GM19455 (cell line): ENCODE measurements around the gene LSG1.
"Not testable (repeated sequence)": the region's sequence is repeated elsewhere in the genome, so short reads cannot be mapped to it uniquely, and the experiment has no call there.

Experiments
- ATAC-seq: cut with Tn5 transposase; IDR thresholded peaks from one replicate; pipeline ENCODE4 v1.9.1; 2021; ENCODE audit not compliant: unreplicated experiment

LSG1 gene

DNA sequence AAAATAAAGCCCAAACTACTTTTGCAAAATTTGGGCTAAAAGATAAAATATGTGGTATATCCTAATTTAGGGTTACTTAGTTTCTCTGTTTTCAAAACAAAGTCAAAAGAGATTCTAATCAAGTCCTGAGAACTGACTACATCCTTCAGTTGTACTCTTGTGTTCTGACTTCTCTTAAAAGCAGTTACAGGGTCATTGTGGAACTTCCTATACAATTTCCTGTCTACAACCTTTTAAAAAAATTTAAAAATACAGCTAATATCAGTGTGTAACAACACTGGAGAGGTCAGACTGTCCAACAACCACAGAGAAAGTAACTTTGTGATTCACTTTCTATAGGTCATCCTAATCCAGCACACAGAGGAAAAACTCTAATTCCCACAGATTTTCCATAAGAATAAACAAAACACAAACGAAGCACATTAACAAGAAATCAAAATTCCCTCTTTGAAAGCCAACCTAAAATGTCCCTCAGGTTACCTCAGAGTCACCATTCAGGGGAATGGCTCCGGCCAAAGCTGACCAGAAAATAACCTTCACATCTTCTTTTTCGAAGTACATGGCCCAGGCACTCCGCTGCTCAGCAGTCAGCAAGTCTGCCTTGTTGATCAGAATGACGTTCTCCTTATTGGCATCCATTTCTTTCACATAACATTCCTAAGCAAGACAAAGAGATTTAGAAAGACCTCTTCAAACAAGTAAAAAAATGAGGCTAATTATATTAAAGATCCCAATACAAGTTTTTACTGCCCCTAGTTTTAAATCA, 13.3 kb downstream of the LSG1 start:
- no peak for ATAC-seq

DNA sequence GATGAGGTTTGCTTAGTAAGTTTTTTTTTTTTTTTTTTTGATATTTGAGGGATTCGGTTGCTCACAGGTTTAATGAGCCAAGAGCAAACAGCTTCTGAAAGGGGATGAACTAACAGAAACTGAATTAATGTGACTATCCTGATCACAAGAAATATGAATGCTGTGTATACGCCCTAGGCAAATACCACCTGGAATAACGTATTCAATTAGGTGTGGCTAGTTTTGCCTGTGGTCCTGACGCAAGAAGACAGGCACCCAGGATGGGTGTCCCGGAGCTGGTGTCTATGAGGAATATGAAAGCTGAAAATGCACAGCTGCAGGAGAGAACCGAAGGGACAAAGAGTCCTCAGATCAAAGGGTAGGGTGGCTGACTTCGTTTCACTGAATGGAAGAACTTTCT, 14.6 kb downstream of the LSG1 start:
- no peak for ATAC-seq

DNA sequence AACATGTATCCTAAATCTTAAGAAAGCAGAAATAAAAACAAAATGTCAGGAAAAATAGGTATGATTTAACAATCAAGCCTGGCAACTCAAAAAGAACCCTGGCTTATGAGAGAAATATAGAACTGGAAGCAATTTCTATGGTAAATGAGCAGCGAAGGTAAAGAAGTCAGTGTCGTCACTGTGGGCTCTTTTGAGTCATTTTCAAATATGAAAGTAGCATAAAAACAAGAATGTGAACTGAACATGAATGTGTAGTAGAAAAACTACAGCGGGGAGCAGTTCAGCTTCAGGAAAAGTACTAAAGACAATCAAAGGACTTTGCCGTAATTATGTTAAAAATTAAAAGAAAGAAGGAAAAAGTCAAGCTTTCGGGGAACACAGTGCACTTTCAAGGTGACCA, 17.5 kb downstream of the LSG1 start:
- no peak for ATAC-seq

DNA sequence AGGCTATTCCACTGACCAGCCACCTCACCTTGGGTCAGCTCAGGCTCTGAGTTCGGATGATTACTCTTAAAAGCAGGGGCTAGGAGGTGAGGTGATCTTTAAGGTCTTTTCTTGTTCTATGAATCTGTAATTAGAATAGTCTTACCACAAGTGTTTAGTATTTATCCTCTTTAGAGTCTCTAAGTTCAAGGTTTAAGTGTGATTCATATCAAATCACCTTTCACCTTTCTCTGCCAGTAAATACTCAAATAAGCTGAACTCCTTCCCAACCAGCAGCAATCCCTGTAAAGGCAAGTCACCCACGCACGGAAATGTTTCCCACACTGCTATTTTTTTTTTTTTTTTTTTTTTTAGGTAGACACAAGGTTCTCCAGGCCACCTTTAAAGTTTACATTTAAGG, 24.2 kb downstream of the LSG1 start:
- no peak for ATAC-seq

DNA sequence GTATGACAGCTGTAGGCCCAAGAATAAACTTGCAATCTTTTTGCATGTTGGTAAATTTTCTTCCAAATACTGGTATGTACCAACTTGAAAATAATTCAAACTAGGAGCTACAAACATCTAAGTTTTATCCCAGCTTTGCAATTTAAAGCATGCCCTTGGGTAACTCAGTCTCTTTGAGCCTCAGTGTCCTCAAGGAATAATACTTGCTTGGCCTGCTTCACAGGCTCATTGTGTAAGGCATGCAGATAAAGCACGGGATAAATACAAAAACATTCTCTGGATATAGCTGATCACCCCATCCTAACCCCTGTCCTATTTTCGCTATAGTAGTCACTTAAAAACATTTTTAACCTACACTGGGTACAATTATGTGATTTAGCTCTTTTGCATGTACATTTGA, 29.2 kb downstream of the LSG1 start:
- ATAC-seq: no peak

DNA sequence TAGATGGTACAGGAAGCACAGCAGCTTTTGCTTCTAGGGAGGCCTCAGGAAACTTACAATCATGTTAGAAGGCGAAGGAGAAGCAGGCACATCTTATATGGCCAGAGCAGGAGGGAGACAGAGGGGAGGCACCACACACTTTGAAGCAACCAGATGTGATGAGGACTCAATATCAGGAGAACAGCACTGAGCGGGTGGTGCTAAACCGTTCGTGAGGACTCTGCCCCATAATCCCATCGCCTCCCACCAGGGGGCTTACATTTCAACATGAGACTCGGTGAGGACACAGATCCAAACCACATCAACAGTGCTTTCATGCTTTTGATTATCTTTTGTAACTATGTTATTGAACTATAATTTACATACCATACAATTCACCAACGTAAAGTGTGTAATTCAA, 31.2 kb downstream of the LSG1 start:
- no peak for ATAC-seq

DNA sequence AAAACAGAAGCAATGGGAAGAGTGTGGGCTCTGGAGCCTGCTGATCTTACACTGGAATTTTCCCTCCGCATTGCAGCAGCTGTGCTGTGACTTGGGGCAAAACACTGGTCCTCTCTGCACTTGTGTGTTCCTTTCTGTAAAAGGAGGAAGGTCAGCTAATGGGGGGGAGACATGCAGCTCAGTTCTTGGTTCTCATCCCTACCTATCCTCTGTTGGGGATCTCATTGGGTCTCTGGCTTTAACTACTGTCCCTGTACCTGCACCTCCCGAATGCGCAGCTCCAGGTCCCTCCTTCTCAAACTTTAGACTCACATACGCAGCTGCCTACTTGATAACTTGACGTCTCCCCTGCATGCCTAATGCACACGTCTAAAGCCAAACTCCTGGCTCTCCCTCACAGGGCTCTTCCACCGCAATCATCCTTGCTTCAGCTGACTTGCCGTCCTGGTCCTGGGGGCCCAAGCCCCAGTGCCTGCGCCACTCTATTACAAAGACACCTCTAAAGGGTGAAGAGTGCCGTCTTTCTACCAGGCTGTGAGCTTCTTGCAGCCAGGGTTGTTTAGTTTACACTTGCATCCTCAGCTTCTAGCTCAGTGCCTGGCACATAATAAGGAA, 32.9 kb downstream of the LSG1 start:
- no peak for ATAC-seq

DNA sequence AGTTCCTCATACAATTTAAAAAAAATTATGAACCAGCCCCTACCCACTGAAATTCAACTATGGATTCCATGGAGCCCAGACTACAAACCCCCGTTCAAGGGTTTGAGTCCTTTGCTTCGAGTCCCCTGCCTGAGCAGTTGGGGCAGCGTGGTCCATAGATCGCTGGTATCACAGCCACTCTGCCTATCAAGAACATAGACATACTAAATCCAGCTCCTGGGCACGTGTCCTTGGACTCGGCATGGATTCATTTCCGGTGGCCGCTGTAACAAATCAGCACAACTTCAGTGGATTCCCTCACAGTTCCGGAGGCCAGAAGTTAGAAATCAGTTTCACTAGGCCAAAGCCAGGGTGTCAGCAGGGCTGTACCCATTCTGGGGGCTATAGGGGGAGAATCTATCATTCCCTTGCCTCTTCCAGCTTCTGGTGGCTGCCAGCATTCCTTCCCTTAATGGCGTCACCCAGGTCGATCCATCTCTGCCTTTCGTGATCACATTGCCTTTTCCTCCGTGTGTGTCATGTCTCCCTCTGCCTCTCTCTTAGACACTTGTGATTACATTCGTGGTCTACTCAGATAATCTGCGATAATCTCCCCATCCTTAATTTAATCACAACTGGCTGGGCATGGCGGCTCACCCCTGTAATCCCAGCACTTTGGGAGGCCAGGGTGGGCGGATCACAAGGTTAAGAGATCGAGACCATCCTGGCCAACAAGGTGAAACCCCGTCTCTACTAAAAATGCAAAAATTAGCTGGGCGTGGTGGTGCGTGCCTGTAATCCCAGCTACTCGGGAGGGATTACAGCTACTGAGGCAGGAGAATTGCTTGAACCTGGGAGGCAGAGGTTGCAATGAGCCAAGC, 34.2 kb downstream of the LSG1 start:
- no peak for ATAC-seq

DNA sequence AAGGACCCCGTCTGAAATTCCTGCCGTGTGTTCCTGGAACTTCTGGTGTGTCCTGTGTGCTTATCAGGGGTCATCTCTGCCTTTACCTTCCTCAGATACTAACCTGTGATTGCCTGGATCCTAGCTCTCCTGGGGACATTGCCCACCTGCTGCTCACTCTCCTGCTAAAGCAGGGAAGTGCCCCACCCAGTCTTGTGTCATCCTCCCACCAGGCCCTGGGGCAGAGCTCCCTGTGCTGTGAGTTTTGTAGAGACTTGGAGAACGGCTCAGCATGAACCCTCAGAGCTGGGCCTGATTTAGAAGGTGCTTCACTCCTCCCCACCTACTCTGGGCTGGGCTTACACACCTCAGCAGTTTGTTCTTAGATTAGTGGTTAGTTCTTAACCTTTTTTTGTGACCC, 34.9 kb downstream of the LSG1 start:
- no peak for ATAC-seq

DNA sequence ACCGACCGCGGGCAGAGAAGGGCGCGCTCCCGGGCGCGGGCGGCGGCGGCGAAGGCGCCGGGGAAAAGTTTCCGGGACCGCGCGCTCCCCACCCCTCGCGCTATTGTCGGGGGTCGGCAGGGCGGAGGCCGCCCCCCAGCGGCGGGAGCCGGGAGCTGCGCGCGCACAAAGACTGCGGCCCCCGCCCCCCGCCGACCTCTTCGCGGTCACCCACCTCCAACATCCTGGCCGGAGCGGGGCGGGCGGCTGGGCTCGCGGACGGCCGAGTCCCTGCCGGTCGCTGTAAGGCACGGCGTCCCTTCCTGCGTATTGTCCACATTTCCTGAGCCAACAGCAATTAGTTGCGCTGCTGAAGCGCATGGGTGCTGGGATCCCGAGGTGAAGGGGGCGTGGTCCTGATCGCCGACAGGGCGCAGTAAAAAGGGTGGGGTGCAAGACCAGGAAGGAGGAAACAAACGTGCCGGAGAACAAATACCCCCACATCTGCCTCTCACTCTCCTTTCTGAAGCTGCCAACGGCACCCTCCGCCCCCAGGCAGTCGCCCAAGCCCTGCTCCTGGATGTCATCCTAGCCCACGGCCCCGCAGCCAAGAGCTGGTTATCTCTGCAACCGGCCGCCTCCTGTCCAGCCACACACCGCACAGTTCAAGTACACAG, 38.5 kb downstream of the LSG1 start, which contains the start of gene TMEM44:
TSS of gene TMEM44 (minus strand) at position 71 of the 656 bp plus-strand sequence. CDS start 204 bp downstream, outside the sequence.
- ATAC-seq: peak; percentile 89

DNA sequence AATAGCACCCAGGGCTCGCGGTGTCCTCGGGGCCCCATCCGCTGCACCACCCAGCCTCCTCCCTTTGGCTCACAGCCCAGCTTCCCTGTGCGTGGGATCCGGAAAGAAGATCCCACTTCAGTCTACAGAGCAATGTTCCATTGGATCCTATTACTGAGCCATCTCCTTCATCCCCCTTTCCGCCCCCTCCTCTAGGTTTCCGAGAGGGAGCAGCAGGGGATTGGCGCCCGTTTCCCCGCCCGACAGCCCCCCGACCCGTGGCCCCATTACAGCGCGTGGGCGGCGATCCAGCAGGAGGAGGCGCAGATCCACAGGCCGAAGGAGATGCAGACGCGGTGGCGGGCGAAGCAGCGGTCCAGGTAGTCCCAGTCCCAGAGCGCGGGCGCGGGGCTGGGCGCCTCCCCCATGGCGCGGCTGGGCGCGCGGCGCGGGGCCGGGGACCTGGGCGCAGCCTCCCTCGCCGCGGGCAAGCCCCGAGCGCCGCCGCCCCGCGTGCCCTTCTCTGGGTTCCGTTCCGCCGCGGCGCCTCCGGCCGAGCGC, 39.1 kb downstream of the LSG1 start:
- ATAC-seq: peak; percentile 66

DNA sequence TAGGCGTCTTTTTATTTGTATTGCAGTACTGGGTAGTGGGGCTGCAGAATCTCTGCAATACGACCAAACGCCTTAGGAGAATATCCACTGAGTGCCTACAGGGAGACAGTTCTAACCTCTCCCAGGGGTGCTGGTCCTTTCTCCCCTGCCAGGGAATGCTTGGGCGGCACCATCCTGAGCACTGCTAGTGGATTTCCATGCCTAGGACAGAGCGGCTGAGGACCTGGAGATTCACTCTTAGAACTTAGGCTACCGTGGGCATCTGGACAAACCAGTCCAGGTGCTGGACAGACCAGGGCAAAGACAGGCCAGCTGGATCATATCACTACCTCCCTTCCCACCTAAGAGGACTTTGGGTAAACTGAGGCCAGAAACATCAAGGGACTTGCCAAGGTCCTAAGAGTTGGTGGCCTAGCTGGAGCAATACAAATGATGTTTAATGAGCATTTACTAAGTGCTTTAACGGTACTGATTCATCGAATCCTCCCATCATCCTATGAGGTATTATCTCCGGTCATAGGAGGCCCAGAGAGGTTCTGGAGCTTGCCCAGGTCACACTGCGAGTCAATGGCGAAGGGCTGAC, 39.7 kb downstream of the LSG1 start:
- ATAC-seq: no peak

DNA sequence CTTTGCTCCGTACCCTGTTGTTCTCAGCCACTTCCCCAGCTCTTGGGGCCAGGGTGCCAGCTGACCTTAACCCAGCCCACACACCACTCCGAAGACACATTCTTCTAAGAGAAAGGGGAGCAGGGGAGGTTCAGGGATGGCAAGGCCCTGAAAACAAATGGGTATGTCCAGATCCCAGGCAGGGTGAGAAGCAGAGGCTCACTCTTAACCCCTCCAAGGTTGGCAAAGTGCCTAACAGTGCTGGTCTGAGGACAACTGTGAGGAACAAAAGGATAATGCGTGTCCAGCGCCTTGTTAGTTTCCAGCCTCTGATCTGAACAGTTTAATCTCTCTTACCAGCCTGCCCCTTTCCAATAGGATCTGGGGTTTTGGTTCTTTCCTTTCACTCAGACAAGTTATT, 40.3 kb downstream of the LSG1 start:
- no peak for ATAC-seq

DNA sequence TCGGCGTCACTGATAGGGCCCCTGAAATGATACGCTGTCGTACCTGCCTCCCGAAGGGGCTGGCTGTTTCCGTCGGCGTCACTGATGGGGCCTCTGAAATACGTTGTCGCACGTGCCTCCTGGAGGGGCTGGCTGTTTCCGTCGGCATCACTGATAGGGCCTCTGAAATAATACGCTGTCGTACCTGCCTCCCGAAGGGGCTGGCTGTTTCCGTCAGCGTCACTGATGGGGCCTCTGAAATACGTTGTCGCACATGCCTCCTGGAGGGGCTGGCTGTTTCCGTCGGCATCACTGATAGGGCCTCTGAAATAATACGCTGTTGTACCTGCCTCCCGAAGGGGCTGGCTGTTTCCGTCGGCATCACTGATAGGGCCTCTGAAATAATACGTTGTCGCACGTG, 41.3 kb downstream of the LSG1 start:
- not testable (repeated sequence) for ATAC-seq

DNA sequence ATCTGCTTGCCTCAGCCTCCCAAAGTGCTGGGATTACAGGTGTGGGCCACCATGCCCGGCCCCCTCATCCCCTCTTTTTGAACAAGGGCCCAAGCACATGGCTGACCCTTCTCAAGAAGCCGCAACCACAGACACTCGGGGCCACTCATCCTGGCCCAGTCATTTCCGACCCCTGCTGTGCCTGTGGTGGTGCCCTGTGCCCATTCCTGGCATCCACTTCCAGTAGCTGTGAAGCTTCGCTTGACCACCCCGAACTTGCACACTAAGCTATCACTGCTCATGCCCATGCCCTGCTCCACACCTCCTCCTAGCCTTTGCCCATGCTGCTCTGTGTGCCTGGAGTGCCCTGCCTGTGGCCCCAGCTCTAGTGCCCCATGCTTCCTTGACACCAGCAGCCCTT, 47.0 kb downstream of the LSG1 start:
- no peak for ATAC-seq

DNA sequence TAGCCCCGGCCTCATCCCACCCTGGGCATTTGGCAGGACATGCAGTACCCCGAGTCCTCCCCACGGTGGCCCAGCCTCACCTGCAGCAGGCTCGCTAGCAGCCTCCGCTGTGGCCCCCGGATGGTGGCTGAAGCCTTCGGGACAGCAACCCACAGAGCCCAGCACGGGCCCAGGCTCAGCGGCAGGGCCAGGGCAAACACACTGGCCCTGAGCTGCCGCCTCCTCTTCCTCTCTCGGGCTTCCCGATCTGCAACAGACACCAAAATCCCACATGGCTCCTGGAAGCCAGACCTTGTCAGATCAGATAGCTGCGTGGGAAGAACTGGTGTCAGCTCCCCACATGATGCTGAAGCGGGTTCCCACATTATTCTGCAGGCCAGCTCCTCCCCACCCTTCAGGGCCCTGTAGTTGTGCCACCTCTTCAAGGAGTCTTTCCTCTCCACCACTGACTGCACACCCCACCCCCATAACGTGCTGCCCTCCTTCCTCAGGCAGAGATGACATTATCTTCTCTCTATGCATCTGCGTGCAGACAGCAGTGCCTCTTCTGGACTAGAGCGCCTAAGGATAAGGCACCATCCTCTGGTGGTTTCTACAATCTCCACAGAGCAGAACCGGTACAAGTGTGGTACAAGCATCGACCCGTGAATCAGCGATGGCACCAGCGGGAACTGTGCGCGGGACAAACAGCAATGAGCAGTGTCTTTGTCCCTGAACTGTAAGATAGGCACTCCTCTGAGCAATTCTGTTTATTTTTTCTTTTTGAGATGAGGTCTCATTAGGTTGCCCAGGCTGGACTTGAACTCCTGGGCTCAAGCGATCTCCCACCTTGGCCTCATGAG, 48.3 kb downstream of the LSG1 start:
- ATAC-seq: no peak

DNA sequence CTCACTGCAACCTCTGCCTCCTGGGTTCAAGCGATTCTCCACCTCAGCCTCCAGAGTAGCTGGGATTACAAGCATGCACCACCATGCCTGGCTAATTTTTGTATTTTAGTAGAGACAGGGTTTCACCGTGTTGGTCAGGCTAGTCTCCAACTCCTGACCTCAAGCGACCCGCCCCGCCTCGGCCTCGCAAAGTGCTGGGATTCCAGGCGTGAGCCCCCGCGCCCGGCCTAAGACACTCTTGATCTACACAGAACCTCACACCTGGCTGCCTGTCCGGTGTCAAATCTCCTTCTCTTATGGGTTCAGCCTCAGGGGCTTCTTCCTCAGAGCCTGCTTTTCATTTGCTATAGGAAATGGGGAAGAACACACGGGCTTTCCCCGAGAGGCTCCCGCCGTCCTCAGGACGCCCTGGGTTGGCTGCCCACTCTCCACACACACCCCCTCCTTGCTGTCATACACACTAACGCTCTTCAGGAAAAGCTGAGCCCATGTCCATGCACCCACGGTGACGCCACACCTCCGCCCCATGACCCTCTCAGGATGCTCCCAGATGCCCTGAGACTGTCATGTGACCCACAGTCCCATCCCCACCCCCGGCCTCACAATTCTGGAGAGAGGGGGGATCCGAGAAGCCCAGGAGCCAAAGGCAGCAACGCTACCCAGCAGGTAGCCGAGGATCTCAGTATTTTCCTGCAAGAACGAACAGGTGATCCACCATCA, 49.2 kb downstream of the LSG1 start:
- no peak for ATAC-seq

DNA sequence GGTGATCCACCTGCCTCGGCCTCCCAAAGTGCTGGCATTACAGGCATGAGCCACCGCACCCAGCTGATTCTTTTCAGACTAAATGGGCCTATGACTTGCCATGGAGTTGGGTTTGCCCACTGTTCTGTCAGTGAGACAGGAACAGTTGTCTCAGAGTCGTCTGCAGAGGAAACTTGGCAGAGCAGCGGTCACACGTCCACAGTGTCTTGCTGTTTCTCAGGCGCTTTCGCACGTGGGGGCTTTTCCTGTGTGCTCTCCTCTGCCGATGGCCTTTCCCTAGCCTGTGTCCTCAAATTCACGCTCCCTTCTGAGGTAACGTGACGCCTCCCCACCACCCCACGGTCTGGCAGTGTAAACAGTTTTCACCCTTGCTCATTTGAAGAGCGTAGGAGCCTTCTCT, 50.0 kb downstream of the LSG1 start:
- ATAC-seq: no peak

DNA sequence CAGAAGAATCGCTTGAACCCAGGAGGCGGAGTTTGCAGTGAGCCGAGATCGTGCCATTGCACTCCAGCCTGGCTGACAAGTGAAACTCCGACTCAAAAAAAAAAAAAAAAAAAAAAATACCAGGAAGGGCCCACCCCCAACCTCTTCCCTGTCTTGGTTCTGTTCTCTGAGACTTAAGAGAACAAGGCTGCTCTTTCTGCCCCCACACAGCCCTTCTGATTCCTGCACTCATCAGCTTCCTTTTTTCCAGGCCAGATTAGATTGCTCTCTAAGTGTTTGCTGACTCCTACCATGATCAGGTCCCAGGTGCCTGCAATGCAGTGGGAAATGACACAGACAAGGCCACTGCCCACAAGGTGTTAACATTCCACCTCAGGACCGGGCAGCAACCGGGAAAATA, 51.8 kb downstream of the LSG1 start:
- no peak for ATAC-seq
